ENCODE data around the gene UCP2.

UCP2 gene

GRCh38 chr11:74006743-74007304 lies 24.2 kb upstream of the UCP2 start:
- POLR2A ChIA-PET, result no interaction called here
- DNase-seq (ENCODE audit: extremely low spot score), result no peak
- CTCF ChIA-PET, result interaction anchor here (1.2 kb wide), 1 partner anchor 43 kb away, joined by 3 read pairs; no protein-coding TSS in a partner anchor
- no peak for TF ChIP-seq CTCF (IDR thresholded peaks at IDR 0.05; ENCODE audit: control extremely low read depth, extremely low read depth, low read depth, missing control alignments)

- TF ChIP-seq CTCF (IDR thresholded peaks at IDR 0.05; ENCODE audit: control extremely low read depth, extremely low read depth, low read depth, missing control alignments), result no peak
- POLR2A ChIA-PET, result no interaction called here
Observed at GRCh38 chr11:74005721-74006517, 23.3 kb upstream of the UCP2 start.

GRCh38 chr11:74004759-74005615 lies 22.3 kb upstream of the UCP2 start:
- DNase-seq (ENCODE audit: extremely low spot score), result no peak
- ChIA-PET CTCF (interaction anchor here (0.9 to 3.1 kb wide), 4 partner anchors 8 to 24 kb away, joined by 3 to 8 read pairs (median 4); no protein-coding TSS in a partner anchor), POLR2A (interaction anchor here (1.2 kb wide), 1 partner anchor 24 kb away, joined by 3 read pairs; no protein-coding TSS in a partner anchor)
- TF ChIP-seq CTCF (IDR thresholded peaks at IDR 0.05; ENCODE audit: control extremely low read depth, extremely low read depth, low read depth, missing control alignments), result no peak

More at GRCh38 chr11:74005721-74006517, 23.3 kb upstream of the UCP2 start:
- CTCF ChIA-PET, result interaction anchor here (1.4 to 3.1 kb wide), 3 partner anchors 12 to 25 kb away, joined by 3 to 8 read pairs (median 4); no protein-coding TSS in a partner anchor
- DNase-seq (ENCODE audit: extremely low spot score), result no peak

GRCh38 chr11:74004046-74004695 lies 21.5 kb upstream of the UCP2 start:
- DNase-seq (ENCODE audit: extremely low spot score), result no peak
- ChIA-PET POLR2A (interaction anchor here (1.2 kb wide), 1 partner anchor 24 kb away, joined by 3 read pairs; no protein-coding TSS in a partner anchor), CTCF (interaction anchor here (0.9 to 3.1 kb wide), 3 partner anchors 9 to 24 kb away, joined by 3 to 8 read pairs (median 4); no protein-coding TSS in a partner anchor)

GRCh38 chr11:74002832-74003231 lies 20.2 kb upstream of the UCP2 start:
- ChIA-PET POLR2A (no interaction called here), CTCF (interaction anchor here (1.3 to 3.1 kb wide), 2 partner anchors 13 to 22 kb away, joined by 4 to 8 read pairs; no protein-coding TSS in a partner anchor)
- TF ChIP-seq CTCF (IDR thresholded peaks at IDR 0.05; ENCODE audit: control extremely low read depth, extremely low read depth, low read depth, missing control alignments), result no peak
- DNase-seq (ENCODE audit: extremely low spot score), result no peak

More at GRCh38 chr11:74004046-74004695, 21.5 kb upstream of the UCP2 start:
- no peak for TF ChIP-seq CTCF (IDR thresholded peaks at IDR 0.05; ENCODE audit: control extremely low read depth, extremely low read depth, low read depth, missing control alignments)
